ENCODE data around the gene YEATS2.

Gene YEATS2

DNA sequence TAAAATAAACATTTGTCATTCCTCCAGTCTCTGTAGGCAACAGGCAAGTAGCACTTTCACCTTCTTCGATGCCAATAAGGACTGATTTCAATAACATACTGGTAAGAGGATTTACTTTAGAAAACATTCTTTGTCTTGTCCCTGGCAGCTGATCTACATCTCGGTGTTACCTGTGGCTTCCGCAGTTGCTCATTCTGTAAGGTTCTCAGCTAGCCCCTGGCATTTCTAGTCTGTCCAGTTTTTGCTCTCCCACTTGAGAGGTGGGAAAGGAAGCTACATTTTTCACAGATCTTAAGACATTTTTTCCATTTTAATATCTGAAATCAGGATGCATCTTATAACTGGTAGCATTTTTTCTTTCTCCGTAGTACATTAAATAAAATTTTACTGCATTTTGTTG lies 147.5 kb downstream of the YEATS2 start:
- DNase-seq, result peak; percentile 34

DNA sequence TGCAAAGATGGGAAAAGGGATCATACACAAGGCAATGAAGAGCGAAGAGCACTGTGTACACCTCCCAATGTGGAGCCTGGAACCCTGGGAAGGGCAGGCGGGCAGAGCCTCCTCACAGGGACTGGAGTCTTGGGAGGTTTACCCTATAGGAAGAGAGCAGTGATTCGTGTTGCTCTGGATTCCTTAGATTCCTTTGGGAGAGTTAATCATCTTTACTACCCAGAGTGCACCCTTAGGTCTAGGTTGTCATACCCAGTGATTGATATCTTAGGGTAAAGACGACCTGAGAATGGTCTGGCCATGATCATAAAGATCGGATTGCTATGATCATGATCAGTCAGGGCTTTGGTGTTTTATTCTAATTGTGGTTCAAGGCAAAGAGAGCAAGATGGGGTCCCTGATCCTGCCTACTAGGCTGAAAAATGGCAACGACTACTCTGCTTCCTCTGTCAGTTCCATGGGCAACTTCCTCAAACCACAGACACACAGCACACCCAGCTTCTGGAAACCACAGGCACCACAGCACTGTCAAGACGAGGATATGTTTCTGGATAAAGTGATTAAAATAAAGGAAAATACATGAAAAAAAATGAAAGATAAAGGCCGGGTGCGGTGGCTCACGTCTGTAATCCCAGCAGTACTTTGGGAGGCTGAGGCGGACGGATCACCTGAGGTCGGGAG lies 148.2 kb downstream of the YEATS2 start:
- DNase-seq, result no peak

- DNase-seq, result no peak
These were observed 156.9 kb downstream of the YEATS2 start for GRCh38 chr3:183854318-183855035.

GRCh38 chr3:183857863-183858262 lies 160.3 kb downstream of the YEATS2 start:
- no peak for DNase-seq

Measured in DMS53 (cell line).